ENCODE data around the gene BPGM.

BPGM gene

GRCh38 chr7:134723892-134724291, 77.2 kb downstream of the BPGM start:
- no peak for DNase-seq

GRCh38 chr7:134724606-134725005, 78.0 kb downstream of the BPGM start:
- DNase-seq = no peak

GRCh38 chr7:134726581-134726980, 79.9 kb downstream of the BPGM start:
- DNase-seq = no peak

DNA sequence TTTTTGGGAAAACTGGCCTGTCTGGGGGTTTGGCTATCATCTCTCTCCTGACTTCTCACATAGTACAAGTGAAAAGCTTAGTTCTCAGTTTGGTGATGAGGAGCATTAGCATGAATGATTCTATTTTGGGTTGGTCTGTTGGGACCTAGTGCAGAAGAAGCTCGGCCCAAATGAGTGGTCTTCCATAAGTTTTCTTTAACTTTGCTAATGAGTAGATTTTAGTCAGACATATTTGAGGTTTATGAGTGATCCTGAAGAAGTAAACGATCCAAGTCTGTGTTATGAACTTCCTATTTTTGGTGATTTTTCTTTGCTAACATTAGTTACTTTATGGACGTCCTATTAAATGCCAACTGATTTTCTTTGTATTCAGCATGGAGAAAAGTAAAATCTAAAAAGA, 81.1 kb downstream of the BPGM start:
- no peak for DNase-seq

Measured in CD4-positive, alpha-beta T cell treated with Interleukin-17A for 1 hour (primary cell).